GM18861 (cell line): ENCODE data around the gene FBLIM1.

Source experiments
- ATAC-seq: cut with Tn5 transposase; IDR thresholded peaks from one replicate; pipeline ENCODE4 v1.9.1; 2021; ENCODE audit not compliant: unreplicated experiment

FBLIM1 gene

DNA sequence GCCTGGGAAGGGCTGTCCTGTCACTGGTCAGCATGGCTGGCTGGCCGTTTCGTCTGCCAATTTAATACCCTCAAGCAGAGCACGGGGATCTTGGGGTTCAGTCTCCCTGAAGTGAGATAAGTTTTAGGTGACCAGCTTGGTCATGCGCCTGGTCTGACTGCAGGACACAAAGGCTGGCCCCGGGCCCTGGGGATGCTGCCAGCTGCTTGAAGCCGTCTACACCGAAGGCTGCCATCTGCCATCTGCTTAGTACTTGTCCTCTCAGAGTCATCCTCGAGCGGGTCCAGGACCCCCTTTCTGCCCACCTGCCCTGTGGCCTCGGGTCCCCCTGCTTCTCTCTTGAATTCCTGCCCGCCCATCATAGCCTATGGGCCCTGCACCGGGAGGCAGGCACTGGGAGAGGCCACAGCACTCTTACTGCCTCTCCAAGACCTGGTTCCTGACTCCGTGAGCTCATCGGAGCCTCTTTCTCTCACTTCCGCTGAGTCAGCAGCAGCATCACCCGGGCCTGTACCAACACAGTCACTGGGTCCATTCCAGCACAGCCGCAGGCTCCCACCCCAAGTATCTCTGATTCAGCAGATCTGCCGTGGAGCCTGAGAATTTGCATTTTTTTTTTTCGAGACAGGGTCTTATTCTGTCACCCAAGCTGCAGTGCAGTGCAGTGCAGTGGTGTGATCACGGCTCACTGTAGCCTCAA is 7.0 kb downstream of the FBLIM1 start:
- no peak for ATAC-seq

DNA sequence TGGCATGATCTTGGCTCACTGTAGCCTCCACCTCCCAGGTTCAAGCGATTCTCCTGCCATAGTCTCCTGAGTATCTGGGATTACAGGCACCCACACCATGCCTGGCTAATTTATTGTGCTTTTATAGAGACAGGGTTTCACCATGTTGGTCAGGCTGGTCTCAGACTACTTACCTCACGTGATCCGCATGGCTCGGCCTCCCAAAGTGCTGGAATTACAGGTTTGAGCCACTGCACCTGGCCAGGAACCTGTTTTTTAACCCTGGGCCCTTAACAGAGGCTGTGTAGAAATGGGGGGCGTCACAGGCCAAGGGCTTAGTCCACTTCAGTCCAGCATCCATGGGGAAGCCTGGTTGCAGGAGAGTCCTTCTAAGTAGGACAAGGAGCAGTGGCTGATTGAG is 9.3 kb downstream of the FBLIM1 start:
- ATAC-seq: no peak

DNA sequence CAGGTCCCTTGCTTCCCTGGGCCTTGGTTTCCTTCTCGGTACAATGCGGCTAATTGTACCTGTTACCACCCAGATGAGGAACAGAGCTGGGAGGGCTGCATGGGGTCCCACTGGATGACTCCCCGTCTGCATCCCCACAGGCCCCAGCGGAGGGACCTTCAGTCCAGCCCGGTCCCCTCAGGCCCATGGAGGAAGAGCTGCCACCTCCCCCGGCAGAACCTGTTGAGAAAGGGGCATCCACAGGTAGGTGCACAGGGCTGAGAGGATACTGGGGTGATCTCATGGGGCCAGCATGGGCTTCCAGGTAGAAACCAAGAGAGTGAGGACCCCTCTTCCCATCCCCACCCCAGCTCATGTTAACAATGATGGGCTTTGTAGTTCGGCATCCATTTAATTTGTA is 9.8 kb downstream of the FBLIM1 start:
- no peak for ATAC-seq

DNA sequence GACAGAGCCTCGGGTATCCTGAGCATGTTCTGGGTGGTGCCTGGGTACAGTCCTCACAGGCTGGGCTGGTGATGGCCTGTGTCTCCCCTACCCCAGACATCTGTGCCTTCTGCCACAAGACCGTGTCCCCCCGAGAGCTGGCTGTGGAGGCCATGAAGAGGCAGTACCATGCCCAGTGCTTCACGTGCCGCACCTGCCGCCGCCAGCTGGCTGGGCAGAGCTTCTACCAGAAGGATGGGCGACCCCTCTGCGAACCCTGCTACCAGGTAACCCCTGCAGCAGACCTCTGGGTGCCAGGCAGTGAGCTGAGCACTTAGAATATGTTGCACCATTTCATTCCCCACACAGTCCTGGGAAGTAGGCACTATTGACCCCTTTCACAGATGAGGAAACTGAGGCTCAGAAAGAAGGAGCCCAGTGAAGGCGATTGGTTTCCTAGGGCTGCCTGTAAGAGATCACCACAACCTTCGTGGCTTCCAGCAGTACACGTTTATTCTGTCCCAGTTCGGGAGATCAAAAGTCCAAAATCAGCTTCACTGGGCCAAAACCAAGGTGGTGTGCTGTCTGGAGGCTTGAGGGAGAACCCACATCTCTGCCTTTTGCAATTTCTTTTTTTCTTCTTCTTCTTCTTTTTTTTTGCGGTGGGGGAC is 11.8 kb downstream of the FBLIM1 start:
- ATAC-seq: no peak

DNA sequence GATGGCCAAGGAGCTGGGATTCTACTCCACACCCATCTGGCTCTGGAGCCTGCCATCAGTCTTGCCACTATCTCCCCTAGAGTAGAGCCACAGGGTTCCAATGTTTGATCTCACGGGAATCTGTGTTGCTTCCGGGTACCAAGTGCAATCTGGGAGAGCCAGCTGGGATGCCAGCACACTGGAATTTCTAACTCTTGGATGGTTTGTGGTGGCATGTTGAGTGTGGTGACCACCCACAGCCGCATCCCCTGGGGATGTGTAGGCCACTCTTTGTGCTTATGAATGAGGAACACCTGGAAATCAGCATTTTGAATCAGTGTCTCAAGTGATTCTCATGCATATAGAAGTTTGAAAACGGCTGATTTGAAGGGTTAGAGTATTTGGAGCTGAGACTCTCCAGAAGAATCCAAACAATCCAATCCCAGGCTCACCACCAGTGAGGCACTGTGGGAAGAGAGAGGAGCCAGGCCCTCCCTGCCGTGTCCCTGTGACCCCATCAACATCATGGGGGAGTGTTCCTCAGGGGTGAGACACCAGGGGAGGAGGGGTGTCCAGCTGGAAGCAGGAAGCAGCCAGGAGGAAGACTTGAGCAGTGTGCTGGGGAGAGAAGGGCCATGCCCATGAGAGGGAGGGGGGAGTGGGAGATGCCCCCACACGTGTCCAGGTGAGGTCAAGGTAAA is 13.4 kb downstream of the FBLIM1 start:
- no peak for ATAC-seq

DNA sequence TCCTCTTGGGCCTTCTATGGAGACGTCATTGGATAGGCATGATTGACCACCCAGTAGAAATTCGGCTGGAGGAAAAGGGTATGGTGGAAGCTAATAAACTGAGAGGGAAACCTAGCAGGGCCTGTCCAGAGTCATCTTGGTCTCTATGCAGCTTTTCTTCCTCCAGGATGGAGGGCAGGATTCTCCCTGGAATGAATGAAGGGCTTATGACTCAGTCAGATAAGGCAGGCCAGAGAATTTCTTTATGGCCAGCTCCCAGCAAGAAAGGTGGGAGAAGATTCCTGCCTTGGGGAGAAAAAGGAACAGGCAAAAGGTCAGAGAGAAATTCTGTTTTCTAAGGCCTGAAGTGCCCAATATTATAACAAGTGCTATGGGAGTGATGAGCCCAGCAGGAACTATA is 17.1 kb downstream of the FBLIM1 start:
- no peak for ATAC-seq

DNA sequence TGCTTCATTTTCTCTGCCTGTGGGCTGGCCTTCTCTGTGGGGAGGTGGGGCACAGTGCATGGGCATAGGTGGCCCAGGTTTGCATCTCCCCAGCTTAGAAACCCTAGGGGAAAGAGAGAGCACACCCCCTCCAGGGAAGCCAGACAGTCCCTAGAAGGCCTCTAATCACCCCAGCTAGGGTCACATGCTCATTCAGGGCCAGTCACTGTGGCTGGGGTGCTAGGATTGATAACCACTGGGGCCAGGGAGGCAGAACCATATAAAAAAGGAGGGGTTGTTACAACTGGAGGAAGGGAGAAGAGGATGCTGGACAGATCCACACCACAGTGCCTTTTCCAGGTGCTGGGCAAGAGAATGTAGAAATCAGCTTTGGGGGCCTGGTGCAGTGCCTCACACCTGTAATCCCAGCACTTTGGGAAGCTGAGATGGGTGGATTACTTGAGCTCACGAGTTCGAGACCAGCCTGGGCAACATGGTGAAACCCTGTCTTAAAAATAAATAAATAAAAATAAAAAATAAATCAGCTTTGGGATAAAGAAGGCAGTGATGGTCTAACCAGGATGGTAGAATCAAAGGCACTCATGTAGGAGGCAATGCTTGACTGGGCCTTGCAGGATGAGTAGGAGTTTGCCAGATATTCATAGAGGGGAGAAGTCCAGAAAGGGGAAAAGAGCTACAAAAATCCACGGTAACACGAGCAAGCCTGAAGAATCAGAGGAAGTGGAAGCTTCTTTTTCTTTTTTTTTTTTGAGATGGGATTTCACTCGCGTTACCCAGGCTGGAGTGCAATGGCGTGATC is 19.5 kb downstream of the FBLIM1 start:
- no peak for ATAC-seq

DNA sequence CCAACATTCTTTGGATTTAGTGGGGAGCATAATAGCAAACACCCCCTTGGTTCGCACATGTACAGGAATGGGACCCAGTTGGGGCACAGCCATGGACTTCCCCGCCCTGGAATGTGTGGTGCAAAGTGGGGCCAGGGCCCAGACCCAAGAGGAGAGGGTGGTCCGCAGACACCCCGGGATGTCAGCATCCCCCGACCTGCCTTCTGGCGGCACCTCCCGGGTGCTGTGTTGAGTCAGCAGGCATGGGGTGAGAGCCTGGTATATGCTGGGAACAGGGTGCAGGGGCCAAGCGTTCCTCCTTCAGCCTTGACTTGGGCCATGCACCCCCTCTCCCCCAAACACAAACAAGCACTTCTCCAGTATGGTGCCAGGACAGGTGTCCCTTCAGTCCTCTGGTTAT is 27.1 kb downstream of the FBLIM1 start:
- no peak for ATAC-seq

DNA sequence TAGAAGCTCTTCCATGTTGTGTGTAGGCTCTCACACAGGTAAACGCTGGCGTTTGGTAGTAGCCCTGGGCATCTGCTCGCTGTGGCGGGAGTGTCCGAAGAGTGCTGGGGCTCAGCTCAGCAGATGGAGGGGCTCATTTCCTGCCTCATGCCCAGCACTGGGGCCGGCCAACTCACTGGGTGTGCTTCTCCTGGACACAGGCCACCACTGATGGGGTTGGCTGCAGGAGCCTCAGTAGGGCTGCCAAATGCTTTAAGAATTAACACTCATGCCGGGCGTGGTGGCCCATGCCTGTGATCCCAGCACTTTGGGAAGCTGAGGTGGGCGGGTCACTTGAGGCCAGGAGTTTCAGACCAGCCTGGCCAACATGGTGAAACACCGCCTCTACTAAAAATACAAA is 28.0 kb downstream of the FBLIM1 start:
- no peak for ATAC-seq

DNA sequence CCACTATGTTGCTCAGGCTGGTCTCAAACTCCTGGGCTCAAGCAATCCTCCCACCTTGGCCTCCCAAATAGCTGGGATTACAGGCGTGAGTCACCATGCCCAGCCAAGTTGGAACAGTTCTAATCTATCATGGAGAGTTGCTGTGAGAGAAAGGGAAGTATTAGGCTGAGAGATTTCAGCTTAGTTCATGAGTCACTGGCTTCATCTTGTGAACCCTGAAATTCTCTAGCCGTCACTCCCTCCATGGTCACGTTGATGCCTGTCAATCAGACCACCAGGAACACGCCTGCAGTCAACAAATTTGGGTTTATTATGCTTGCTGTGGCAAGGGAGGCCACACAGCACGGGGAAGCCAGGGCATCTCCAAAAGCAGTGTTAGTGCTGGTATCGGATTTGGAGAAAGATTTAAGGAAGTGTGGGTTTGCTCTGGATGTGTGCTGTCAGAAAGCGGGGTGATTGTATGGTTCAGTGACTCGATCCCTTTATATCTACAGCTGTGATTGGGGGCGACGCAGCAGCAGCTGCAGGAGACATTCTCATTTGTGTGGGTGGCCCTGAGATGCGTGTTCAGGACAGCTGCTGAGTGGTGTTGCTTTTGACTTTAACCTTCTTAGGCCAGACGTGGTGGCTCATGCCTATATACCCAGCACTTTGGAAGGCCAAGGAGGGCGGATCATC is 30.2 kb downstream of the FBLIM1 start:
- no peak for ATAC-seq

DNA sequence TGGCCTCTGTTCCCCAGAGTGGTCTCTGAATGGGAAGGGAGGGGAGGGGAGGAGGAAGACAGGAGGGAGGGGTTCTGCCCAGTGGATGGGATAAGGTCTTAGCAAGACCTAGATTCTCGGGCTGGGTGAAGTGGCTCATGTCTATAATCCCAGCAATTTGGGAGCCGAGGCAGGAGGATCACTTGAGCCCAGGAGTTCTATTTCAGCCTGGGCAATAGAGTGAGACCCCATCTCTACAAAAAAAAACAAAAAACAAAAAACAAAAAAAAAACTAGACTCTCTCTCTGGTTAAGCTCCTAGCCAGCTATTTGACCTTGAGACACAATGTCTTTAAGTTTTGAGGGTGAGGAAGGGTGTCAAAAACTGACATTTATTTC is 37.5 kb downstream of the FBLIM1 start:
- no peak for ATAC-seq

DNA sequence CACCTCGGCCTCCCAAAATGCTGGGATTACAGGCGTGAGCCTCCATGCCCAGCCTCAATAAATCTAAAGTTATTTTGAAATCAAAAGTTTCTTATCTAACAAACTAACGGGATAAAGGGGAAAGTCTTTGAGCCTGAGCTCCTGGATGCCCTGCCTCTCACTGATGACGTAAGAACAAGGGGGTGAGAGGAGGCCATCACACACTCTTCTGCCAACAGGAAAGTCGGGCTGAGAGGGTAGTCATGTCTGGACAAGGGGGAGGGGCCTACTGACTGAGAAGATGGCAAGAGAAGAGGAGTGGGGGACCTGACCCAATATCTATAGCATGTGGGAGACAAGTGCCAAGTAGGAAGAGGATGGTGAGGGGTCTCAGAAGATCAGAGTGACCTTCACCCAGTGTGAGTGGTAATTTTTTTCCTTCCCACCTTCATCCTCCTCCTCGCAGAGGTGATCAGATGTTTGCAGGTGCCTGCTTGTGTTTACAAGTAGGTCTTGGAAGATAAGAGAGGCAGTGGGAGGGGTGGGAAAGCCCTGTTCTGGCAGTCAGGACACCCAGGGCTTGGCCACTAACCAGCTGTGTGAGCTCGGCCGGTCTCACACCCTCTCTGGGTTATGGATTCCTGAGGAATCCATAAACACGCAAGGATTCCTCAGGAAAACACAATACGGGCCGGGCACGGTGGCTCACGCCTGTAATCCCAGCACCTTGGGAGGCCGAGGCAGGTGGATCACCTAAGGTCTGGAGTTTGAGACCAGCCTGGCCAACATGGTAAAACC is 39.2 kb downstream of the FBLIM1 start:
- ATAC-seq: no peak

DNA sequence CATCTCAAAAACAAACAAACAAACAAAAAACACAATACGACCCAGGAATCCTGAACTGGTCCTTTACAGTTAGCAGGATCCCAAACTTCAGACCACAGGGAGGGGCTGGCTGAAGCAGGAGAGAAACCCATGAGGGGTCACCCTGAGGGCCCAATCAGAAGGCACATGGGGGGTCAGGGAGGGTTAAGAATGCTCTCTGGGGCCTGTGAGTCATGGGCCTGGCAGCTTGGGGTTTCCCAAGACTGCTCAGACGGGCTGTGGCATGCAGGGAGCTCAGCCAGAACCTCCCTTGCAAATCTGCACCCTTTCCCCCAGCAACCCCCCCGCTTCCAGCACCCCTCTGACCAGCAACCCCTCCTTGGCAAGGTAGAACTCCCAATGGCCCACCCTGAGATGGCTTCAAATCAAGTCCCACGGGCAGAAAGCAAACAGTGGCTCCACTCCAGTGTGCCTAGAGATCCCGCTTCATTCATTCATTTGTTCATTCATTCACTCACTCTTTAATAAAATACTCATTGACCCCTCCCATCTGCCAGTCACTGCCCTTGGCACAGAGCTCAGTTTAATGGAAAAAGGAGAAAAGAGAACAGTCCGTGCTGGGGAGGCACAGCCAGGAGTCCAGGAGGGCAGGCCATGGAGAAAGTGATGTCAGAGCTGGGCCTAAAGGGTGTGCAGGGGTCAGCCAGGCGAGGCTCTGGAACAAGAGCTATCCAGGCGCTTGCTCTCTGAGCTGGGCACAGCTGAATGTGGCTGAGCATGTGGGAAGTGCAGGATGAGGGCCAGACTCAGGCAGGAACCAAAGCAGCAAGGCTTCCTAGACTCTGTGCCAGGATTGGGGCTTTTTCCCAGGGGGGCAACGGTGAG is 40.6 kb downstream of the FBLIM1 start:
- ATAC-seq: no peak

DNA sequence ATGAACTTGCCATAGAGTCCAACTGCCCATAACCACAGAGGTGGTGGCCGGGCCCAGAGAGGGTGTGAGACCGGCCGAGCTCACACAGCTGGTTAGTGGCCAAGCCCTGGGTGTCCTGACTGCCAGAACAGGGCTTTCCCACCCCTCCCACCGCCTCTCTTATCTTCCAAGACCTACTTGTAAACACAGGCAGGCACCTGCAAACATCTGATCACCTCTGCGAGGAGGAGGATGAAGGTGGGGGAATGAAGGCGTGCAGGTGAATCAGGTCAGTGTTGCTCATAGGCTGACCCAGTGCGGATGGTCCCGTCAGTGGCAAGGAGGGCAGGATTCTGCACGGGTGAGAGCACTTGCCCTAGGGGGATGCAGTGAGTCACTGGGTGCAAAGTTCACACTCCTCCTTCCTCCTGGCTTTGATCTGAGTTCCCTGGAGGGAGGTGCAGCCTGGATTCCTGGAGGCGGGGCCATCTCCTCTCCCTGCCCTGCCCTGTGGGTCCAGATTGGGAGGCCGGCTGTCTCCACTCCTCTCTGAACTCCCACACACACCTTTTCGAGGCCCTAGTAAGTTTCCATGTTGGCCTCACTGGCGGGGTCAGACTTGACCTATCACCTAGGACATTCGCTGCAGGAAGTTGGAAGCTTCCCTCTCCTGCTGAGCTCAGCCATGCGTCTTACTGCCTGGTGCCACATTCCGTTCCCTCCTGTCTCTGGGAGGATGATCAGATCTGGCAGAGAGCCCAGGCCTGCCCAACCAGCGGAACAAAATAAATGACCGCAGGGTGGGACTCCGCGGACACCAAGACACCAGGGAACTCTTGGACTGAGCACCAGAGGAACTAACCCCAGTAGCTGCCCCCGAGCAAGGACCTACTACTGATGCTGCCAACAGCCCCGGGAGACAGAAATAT is 41.6 kb downstream of the FBLIM1 start:
- no peak for ATAC-seq

DNA sequence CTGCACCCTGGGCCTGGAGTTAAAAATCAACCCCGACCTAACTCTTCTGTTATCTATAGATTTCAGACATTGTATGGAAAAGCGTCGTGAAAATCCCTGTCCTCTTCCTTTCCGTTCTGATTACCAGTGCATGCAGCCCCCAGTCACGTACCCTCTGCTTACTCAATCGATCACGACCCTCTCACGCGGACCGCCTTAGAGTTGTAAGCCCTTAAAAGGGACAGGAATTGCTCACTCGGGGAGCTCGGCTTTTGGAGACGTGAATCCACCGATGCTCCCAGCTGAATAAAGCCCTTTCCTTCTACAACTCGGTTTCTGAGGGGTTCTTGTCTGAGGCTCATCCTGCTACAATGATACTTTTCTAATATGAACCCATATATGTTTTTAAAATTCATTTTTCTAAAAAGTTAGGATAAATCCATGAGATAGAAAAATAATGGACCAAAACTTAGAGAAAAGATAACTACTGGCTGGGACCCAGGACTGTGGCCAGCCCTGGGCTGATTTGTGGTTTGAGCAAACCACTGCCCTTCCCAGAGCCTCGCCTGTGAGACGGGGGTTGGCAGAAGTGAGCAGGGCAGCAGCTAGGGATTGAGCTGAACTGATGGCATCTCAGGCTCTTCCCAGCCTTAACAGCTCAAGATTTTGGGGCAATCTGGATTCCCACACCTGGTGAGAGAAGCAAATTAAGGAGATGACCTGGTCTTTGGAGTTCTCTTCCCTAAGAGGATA is 43.8 kb downstream of the FBLIM1 start:
- ATAC-seq: no peak

DNA sequence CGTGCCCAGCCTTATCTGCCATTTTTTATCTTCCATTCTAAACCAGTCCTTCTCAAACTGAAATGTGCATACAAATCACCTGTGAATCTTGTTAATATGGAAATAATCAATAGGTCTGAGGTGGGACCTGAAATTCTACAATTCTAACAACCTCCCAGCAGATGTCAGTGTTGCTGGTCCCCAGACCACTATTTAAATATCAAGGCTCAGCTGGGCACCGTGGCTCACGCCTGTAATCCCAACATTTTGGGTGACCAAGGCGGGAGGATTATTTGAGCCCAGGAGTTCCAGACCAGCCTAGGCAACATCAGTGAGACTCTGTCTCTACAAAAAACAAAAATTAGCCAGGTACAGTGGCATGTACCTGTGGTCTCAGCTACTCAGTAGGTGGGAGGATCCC is 44.8 kb downstream of the FBLIM1 start:
- ATAC-seq: no peak

DNA sequence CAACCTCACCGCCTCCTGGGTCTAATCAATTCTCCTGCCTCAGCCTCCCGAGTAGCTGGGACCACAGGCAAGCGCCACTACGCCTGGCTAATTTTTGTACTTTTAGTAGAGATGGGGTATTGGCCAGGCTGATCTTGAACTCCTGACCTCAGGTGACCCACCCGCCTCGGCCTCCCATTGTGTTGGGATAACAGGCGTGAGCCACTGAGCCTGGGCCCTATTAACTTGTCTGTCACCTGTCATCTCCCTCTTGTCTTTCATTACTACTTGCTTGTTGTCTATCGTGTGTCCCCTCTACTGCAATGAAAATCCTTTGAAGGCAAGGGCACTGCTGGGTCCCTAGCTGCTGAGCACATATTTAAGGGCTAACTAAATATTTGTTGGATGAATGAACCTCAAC is 45.5 kb downstream of the FBLIM1 start:
- ATAC-seq: no peak

DNA sequence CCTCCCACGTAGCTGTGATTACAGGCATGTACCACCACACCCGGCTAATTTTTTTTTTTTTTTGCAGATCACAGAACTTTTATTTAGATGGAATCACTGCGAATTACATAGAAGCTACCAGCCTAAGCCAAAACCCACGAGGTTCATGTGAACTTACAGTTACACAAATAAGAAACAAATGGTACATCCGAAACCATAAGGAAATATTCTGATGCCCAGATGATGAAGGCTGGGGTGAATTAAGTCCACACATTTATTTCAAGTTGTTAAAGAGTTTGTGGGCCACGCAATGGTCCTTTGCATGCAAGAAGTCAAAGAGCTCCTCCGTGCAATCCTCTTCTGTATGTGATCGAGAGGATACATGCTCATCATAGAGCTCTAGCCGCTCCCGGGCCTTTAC is 48.5 kb downstream of the FBLIM1 start:
- ATAC-seq: no peak
